HG03066 (cell line): ENCODE results near the gene VPS33B.
"Not testable (repeated sequence)": the region's sequence is repeated elsewhere in the genome, so short reads cannot be mapped to it uniquely, and the experiment has no call there.

Experiments used
- ATAC-seq: cut with Tn5 transposase; IDR thresholded peaks from one replicate; pipeline ENCODE4 v1.9.1; 2021; ENCODE audit warnings: low read depth; ENCODE audit not compliant: unreplicated experiment

The VPS33B gene

GRCh38 chr15:91022075-91022831 lies at the start of gene VPS33B:
Gene VPS33B, minus strand, starts transcription at chr15:91022594. Its CDS starts 345 bp downstream, at chr15:91022249.
- ATAC-seq: peak; percentile 72

- ATAC-seq: no peak
Measured at GRCh38 chr15:91072161-91072560, 49.8 kb upstream of the VPS33B start.

- ATAC-seq: no peak
Measured at GRCh38 chr15:91070872-91071271, 48.5 kb upstream of the VPS33B start.

- ATAC-seq: no peak
Measured at GRCh38 chr15:91068966-91069365, 46.6 kb upstream of the VPS33B start.

GRCh38 chr15:91068436-91068835 lies 46.0 kb upstream of the VPS33B start:
- ATAC-seq: no peak

- ATAC-seq: no peak
Measured at GRCh38 chr15:91067036-91067435, 44.6 kb upstream of the VPS33B start.

GRCh38 chr15:91065505-91065904 lies 43.1 kb upstream of the VPS33B start:
- no peak for ATAC-seq

- no peak for ATAC-seq
Measured at GRCh38 chr15:91061997-91062396, 39.6 kb upstream of the VPS33B start.

- ATAC-seq: no peak
Measured at GRCh38 chr15:91061230-91061629, 38.8 kb upstream of the VPS33B start.

- no peak for ATAC-seq
Measured at GRCh38 chr15:91055548-91056331, 33.3 kb upstream of the VPS33B start.

GRCh38 chr15:91054816-91055215 lies 32.4 kb upstream of the VPS33B start:
- ATAC-seq: no peak

- no peak for ATAC-seq
Measured at GRCh38 chr15:91051248-91051647, 28.9 kb upstream of the VPS33B start.

- no peak for ATAC-seq
Measured at GRCh38 chr15:91050128-91050455, 27.7 kb upstream of the VPS33B start.

GRCh38 chr15:91049378-91050127 lies 27.2 kb upstream of the VPS33B start:
- ATAC-seq: peak; percentile 60

- ATAC-seq: no peak
Measured at GRCh38 chr15:91047545-91048199, 25.3 kb upstream of the VPS33B start.

GRCh38 chr15:91046056-91046455 lies 23.7 kb upstream of the VPS33B start:
- ATAC-seq: not testable (repeated sequence)

- ATAC-seq: no peak
Measured at GRCh38 chr15:91045065-91045464, 22.7 kb upstream of the VPS33B start.

GRCh38 chr15:91043202-91043874 lies 20.9 kb upstream of the VPS33B start:
- ATAC-seq: no peak

- ATAC-seq: no peak
Measured at GRCh38 chr15:91040856-91041255, 18.5 kb upstream of the VPS33B start.

GRCh38 chr15:91039996-91040395 lies 17.6 kb upstream of the VPS33B start:
- no peak for ATAC-seq
